Inferior parietal cortex (tissue), 1 donor: ENCODE results near the gene PXMP4.
A peak's percentile ranks its signal among the peaks of the same experiment; 100 is the strongest.
"Not testable (repeated sequence)": the region's sequence is repeated elsewhere in the genome, so short reads cannot be mapped to it uniquely, and the experiment has no call there.

ENCODE experiments used
- DNase-seq: peaks from one replicate; pipeline ENCODE4 v3.0.0-alpha.2; 2016; ENCODE audit errors: extremely low spot score

PXMP4 gene

GRCh38 chr20:33719989-33720709 lies at the start of gene PXMP4:
Gene PXMP4 (minus strand): TSS chr20:33720310. CDS start chr20:33720207, 103 bp downstream.
- DNase-seq, result peak; percentile 100

GRCh38 chr20:33769043-33769442 lies 48.9 kb upstream of the PXMP4 start:
- DNase-seq, result no peak

GRCh38 chr20:33767777-33768138 lies 47.6 kb upstream of the PXMP4 start:
- DNase-seq, result no peak

GRCh38 chr20:33766686-33767085 lies 46.6 kb upstream of the PXMP4 start:
- DNase-seq, result no peak

- no peak for DNase-seq
These were observed 45.5 kb upstream of the PXMP4 start for GRCh38 chr20:33765592-33765991.

GRCh38 chr20:33765099-33765498 lies 45.0 kb upstream of the PXMP4 start:
- DNase-seq, result no peak

- DNase-seq, result no peak
These were observed 41.7 kb upstream of the PXMP4 start for GRCh38 chr20:33761698-33762250.

GRCh38 chr20:33757458-33757857 lies 37.3 kb upstream of the PXMP4 start:
- no peak for DNase-seq

GRCh38 chr20:33757046-33757445 lies 36.9 kb upstream of the PXMP4 start:
- DNase-seq, result no peak

- not testable (repeated sequence) for DNase-seq
These were observed 35.9 kb upstream of the PXMP4 start for GRCh38 chr20:33755936-33756490.

- DNase-seq, result no peak
These were observed 33.7 kb upstream of the PXMP4 start for GRCh38 chr20:33753763-33754162.

GRCh38 chr20:33753143-33753542 lies 33.0 kb upstream of the PXMP4 start:
- DNase-seq, result no peak

GRCh38 chr20:33751775-33752174 lies 31.7 kb upstream of the PXMP4 start:
- DNase-seq, result no peak

GRCh38 chr20:33746325-33746998 lies 26.4 kb upstream of the PXMP4 start:
- no peak for DNase-seq

- DNase-seq, result no peak
These were observed 24.8 kb upstream of the PXMP4 start for GRCh38 chr20:33744773-33745385.

GRCh38 chr20:33744181-33744580 lies 24.1 kb upstream of the PXMP4 start:
- DNase-seq, result no peak

GRCh38 chr20:33740189-33740588 lies 20.1 kb upstream of the PXMP4 start:
- DNase-seq, result no peak

GRCh38 chr20:33739493-33739892 lies 19.4 kb upstream of the PXMP4 start:
- DNase-seq, result no peak

- DNase-seq, result no peak
These were observed 16.9 kb upstream of the PXMP4 start for GRCh38 chr20:33736962-33737361.

- DNase-seq, result no peak
These were observed 13.8 kb upstream of the PXMP4 start for GRCh38 chr20:33733654-33734576.
